Spleen (tissue), 13 donors: ENCODE results near the gene MTERF1. TPM values are rescaled to one million over a fixed set of nuclear protein-coding genes. Genes with fewer than 3 reads are reported as not detected.

Experiments used
- DNase-seq: peaks from one replicate; pipeline ENCODE4 v3.0.0-alpha.2; 2020
- H3K27ac ChIP-seq, 8 donors: fragments of 200-600 bp; sonication (generic) in 7 of 8; 1 replicate in 4 of 8; 2 replicates in 4 of 8; pipeline versions ENCODE4 v1.5.0 to v1.8.0; 2016 to 2021; ENCODE audit warnings: inconsistent platforms in 4 of 8, mild to moderate bottlenecking in 4 of 8, moderate library complexity in 1 of 8
- H3K27me3 ChIP-seq, 7 donors: fragments of 200-600 bp; sonication (generic) in 6 of 7; replicated peaks in 1 of 7; 1 replicate in 4 of 7; 2 replicates in 3 of 7; pipeline versions ENCODE4 v1.5.0 to v1.8.0; 2016 to 2021; ENCODE audit warnings: inconsistent platforms in 3 of 7, mild to moderate bottlenecking in 1 of 7
- H3K36me3 ChIP-seq, 6 donors: fragments of 200-600 bp; sonication (generic) in 5 of 6; 1 replicate in 4 of 6; 2 replicates in 2 of 6; pipeline versions ENCODE4 v1.5.0 to v1.8.0; 2016 to 2021; ENCODE audit warnings: inconsistent platforms in 2 of 6
- H3K4me1 ChIP-seq, 6 donors: fragments of 200-600 bp; sonication (generic) in 5 of 6; 1 replicate in 3 of 6; 2 replicates in 3 of 6; pipeline versions ENCODE4 v1.5.0 to v1.8.0; 2016 to 2021; ENCODE audit warnings: inconsistent platforms in 3 of 6
- H3K4me3 ChIP-seq, 8 donors: fragments of 200-600 bp; sonication (generic) in 7 of 8; 1 replicate in 4 of 8; 2 replicates in 4 of 8; pipeline versions ENCODE4 v1.5.0 to v1.8.0; 2016 to 2021; ENCODE audit warnings: inconsistent platforms in 4 of 8, mild to moderate bottlenecking in 4 of 8, moderate library complexity in 2 of 8
- H3K9me3 ChIP-seq, 8 donors: fragments of 200-600 bp; sonication (generic) in 7 of 8; 1 replicate in 4 of 8; 2 replicates in 4 of 8; pipeline versions ENCODE4 v1.5.0 to v1.8.0; 2016 to 2021; ENCODE audit warnings: inconsistent platforms in 4 of 8
- POLR2A ChIP-seq, 3 donors: fragments of 450-650 bp; IDR thresholded peaks; one replicate each; pipeline ENCODE4 v1.5.1; 2017; ENCODE audit warnings: antibody characterized with exemption in 3 of 3, mild to moderate bottlenecking in 1 of 3
- POLR2AphosphoS5 ChIP-seq, 3 donors: sonication (generic); formaldehyde crosslinking; IDR thresholded peaks; one replicate each; pipeline ENCODE4 v1.5.1; 2017; ENCODE audit warnings: antibody characterized with exemption in 3 of 3
- WGBS, 5 donors: extraction: QIAGEN DNeasy Blood & Tissue Kit in 3 of 5; methylation state at CpG; one replicate each; pipeline versions ENCODE4 v1.1.5 to v1.1.7; 2013 to 2018; 5-methylcytosine and 5-hydroxymethylcytosine counted together
- intact Hi-C: fragments of 100-400 bp; cut with DNase I; formaldehyde crosslinking; loops from one replicate; pipeline ENCODE4 v1.15.0; 2023; ENCODE audit warnings: low total_unique reads
- long read RNA-seq, 2 donors: transcript quantifications; one replicate each; lab custom pipeline, GENCODE V29; 2026
- polyA plus RNA-seq, 3 donors: library from polyadenylated mRNA; stranded (reverse); fragments of 200-250 nt; gene quantifications; one replicate each; pipeline ENCODE4 v1.2.1, GENCODE V29; 2013
- total RNA-seq, 7 donors: library from RNA; depleted of rRNA in 3 of 7; stranded (reverse); fragments of >200 nt in 3 of 7; fragmentation: NEBNext Ultra II Directional in 4 of 7; extraction: Animal tissue kit (Norgen Biotek cat#: 25700) in 4 of 7; gene quantifications; one replicate each; pipeline versions ENCODE4 v1.1.0 to v1.2.1, GENCODE V29; 2016 to 2021
- TF ChIP-seq, protein P1 (sequence below), 11 experiments: fragments of 200-600 bp in 7 of 11; fragments of 450-650 bp in 4 of 11; sonication (generic) in 4 of 11; IDR thresholded peaks in 8 of 11; conservative IDR thresholded peaks in 3 of 11; 1 replicate in 7 of 11; 2 replicates in 4 of 11; pipeline versions ENCODE4 v1.4.0 to v1.8.0; 2016 to 2021; ENCODE audit warnings: antibody characterized with exemption in 11 of 11, inconsistent platforms in 4 of 11, mild to moderate bottlenecking in 1 of 11
- donor health status: healthy with polysubstance abuse.
- donor health status: DM: no; HTN: no; CAD: no; lungs with moderate emphysema.
- donor health status: DM: no; HTN: no; CAD: no.
- donor health status: Bipolar disorder and iron deficiency.
- donor health status: healthy.
- donor health status: DM: no; HTN: no; CAD: no.
- donor health status: DM: yes; HTN: yes; CAD: no.

MTERF1 gene, protein sequence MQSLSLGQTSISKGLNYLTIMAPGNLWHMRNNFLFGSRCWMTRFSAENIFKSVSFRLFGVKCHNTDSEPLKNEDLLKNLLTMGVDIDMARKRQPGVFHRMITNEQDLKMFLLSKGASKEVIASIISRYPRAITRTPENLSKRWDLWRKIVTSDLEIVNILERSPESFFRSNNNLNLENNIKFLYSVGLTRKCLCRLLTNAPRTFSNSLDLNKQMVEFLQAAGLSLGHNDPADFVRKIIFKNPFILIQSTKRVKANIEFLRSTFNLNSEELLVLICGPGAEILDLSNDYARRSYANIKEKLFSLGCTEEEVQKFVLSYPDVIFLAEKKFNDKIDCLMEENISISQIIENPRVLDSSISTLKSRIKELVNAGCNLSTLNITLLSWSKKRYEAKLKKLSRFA
- total RNA-seq = 10 to 100 TPM; 13.0 to 20.1 (median 16.3) TPM
- polyA plus RNA-seq = 10 to 100 TPM; 11.6 to 12.1 (median 11.7) TPM
- long read RNA-seq, donor 1, partial matches to known transcripts = 0 of 5 reads
- long read RNA-seq, donor 1, other reads (novel, unspliced or antisense) = 0 of 5 reads
- long read RNA-seq, donor 2, transcript MTERF1-201 (3 exons, 1,997 nt) = major isoform, 6 of 7 reads
- long read RNA-seq, donor 2, partial matches to known transcripts = 0 of 7 reads
- long read RNA-seq, donor 2, other reads (novel, unspliced or antisense) = 0 of 7 reads

DNA sequence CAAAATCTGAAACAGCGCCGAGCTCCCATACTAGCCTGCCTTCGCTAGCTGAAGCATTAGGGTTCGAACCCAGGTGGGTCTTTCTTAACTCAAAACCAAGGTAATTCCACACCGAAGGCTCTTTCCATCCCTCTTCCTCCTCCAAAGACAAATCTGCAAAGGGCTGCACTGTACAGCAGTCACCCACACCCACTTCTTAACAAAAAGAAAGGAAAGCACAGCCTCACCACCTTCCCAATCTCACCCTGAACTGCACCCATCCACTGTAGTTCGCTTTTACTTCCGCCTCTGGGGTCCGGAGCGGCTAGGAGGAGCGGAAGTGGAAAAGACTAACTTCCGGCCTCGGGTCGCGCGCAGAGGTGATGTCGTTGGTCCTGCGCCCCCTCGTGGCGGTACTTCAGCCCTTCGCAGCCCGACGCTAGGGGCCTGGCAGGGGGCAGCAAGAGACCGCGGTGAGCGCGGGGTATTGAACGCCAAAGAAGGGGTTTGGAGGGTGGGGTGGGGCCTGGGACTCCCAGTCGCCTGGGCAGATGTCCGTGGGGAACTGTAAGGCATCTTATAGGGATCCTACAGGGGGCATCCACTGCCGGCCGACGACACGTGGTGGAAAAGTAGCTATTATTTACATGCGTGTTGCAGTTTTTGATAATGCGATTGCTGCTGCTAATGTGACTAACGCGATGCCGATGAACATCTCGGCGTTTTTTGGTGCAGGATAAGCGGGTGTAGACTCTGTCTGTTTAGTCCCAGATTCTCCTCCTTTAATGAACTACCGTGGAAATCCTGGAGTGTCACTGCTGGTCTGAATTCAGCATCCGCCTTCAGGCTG is at the start of gene MTERF1:
MTERF1 (minus strand) TSS at position 290 of the 829 bp plus-strand sequence. CDS start 619 bp downstream, outside the sequence.
- intact Hi-C loops = no loop called here
- H3K9me3 ChIP-seq = no peaks in the 10 kb centered on the region
- peak within 1 kb of the TSS; percentile 56 to 89 (median 72) for H3K4me3 ChIP-seq
- H3K27ac ChIP-seq = peak within 1 kb of the TSS; percentile 30 to 82 (median 67)
- WGBS, 5 donors = 5 to 18% (median 6%) methylated on average over 33 to 43 of the region's 43 CpGs
- peaks cover 5 to 44% (median 21%) of the 10 kb centered on the region in 6 donors for H3K4me1 ChIP-seq
- TF ChIP-seq, protein P1, sequence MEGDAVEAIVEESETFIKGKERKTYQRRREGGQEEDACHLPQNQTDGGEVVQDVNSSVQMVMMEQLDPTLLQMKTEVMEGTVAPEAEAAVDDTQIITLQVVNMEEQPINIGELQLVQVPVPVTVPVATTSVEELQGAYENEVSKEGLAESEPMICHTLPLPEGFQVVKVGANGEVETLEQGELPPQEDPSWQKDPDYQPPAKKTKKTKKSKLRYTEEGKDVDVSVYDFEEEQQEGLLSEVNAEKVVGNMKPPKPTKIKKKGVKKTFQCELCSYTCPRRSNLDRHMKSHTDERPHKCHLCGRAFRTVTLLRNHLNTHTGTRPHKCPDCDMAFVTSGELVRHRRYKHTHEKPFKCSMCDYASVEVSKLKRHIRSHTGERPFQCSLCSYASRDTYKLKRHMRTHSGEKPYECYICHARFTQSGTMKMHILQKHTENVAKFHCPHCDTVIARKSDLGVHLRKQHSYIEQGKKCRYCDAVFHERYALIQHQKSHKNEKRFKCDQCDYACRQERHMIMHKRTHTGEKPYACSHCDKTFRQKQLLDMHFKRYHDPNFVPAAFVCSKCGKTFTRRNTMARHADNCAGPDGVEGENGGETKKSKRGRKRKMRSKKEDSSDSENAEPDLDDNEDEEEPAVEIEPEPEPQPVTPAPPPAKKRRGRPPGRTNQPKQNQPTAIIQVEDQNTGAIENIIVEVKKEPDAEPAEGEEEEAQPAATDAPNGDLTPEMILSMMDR (IDR thresholded peaks at IDR 0.05 in 8 of 11, conservative IDR thresholded peaks at IDR 0.05 in 3 of 11) = peak; percentile 83 to 97 (median 93)
- TF ChIP-seq POLR2A (IDR thresholded peaks at IDR 0.05) (no peak), POLR2AphosphoS5 (IDR thresholded peaks at IDR 0.05) (peak; percentile 85 to 89 (median 86))
- DNase-seq = peak; percentile 97
- peaks cover 0 to 28% (median 0%) of the 10 kb centered on the region in 6 donors for H3K36me3 ChIP-seq
- H3K27me3 ChIP-seq = no peaks in the 10 kb centered on the region

DNA sequence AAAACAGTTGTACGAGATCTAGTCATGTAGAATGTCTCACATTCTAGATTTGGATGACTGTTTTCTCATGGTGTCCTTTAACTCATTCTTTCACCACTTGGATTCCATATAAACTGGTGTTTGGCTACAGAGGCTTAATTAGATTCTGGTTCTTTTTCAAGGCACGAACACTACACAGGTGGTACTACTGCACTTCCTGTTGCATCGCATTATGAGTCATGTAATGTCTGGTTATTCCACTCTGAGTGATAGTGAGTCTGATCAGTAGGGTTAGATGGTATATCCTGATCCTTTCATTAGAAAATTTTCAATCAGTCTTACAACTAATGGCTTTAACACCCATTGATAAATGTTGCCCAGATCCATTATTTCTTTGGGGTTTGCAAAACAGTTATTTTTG is 49.0 kb upstream of the MTERF1 start:
- TF ChIP-seq POLR2AphosphoS5 (IDR thresholded peaks at IDR 0.05) (no peak), POLR2A (IDR thresholded peaks at IDR 0.05) (no peak)
- TF ChIP-seq, protein P1 (IDR thresholded peaks at IDR 0.05 in 8 of 11, conservative IDR thresholded peaks at IDR 0.05 in 3 of 11) = no peak
- Histone ChIP-seq H3K4me3 (no peak overlapping the region), H3K4me1 (no peaks in the 10 kb centered on the region), H3K27ac (no peak overlapping the region), H3K27me3 (no peaks in the 10 kb centered on the region), H3K36me3 (no peaks in the 10 kb centered on the region), H3K9me3 (peaks cover 0 to 3% (median 0%) of the 10 kb centered on the region in 8 donors)
- no peak for DNase-seq
- intact Hi-C loops = no loop called here
- 75 to 79% (median 78%) methylated on average over 3 of the region's 3 CpGs for WGBS, 5 donors

DNA sequence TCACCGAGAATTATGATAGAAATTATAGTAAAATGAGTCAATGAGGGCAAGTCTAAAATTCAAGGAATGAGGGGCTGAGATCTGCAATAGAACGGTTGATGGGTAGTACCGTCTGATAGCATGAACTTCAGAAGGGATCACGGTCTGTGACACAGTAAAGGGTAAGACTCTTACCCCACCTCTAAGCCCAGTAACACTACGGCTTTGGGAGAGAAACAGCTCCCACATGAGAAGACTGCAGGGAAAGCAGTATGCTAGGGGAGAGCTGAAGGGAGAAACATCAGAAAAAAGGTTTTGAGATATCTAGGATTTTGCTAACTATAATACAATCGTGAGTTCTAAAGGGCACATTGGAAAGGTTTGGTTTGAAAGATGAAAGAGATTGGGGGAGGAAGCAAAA is 47.4 kb upstream of the MTERF1 start:
- H3K4me1 ChIP-seq = no peaks in the 10 kb centered on the region
- no peaks in the 10 kb centered on the region for H3K36me3 ChIP-seq
- 81 to 91% (median 86%) methylated on average over 5 to 6 of the region's 6 CpGs for WGBS, 5 donors
- no peak for TF ChIP-seq POLR2A (IDR thresholded peaks at IDR 0.05)
- TF ChIP-seq, protein P1 (IDR thresholded peaks at IDR 0.05 in 8 of 11, conservative IDR thresholded peaks at IDR 0.05 in 3 of 11) = no peak
- TF ChIP-seq POLR2AphosphoS5 (IDR thresholded peaks at IDR 0.05) = no peak
- H3K4me3 ChIP-seq = no peak overlapping the region
- no peak for DNase-seq
- H3K9me3 ChIP-seq = peaks cover 0 to 3% (median 0%) of the 10 kb centered on the region in 8 donors
- intact Hi-C loops = no loop called here
- no peak overlapping the region for H3K27ac ChIP-seq
- no peaks in the 10 kb centered on the region for H3K27me3 ChIP-seq
